Activated B cell treated with CpG ODN at 0.5 μM for 24 hours (primary cell): ENCODE measurements around the gene ST6GAL1. TPM values are rescaled to one million over a fixed set of nuclear protein-coding genes. Genes with fewer than 3 reads are reported as not detected.

Experiments used
- ATAC-seq: fragments of 200-7000 bp; cut with Tn5 transposase; one replicate; pipeline ENCODE4 v1.10.0; 2021; ENCODE audit warnings: low read depth, mild to moderate bottlenecking, moderate library complexity
- CTCF ChIA-PET: fragments of 350-600 bp; sonication (Branson Sonifier 250); formaldehyde crosslinking; loops from one replicate; lab custom pipeline; 2021; ENCODE audit warnings: antibody characterized with exemption; lab: Charles Lee
- POLR2A ChIA-PET: fragments of 350-600 bp; sonication (Branson Sonifier 250); formaldehyde crosslinking; loops from one replicate; lab custom pipeline; 2021; ENCODE audit warnings: antibody characterized with exemption; lab: Charles Lee
- DNase-seq: peaks from one replicate; pipeline ENCODE4 v3.0.0; 2022
- H3K27ac Mint-ChIP-seq: one replicate; pipeline ENCODE4 v1.8.0; 2020; ENCODE audit warnings: mixed read lengths
- H3K27me3 Mint-ChIP-seq: one replicate; pipeline ENCODE4 v1.8.0; 2021; ENCODE audit warnings: mixed read lengths
- H3K36me3 Mint-ChIP-seq: one replicate; pipeline ENCODE4 v1.8.0; 2021; ENCODE audit warnings: low read depth, mixed read lengths
- H3K4me1 Mint-ChIP-seq: one replicate; pipeline ENCODE4 v1.8.0; 2021; ENCODE audit warnings: mixed read lengths
- H3K4me3 Mint-ChIP-seq: one replicate; pipeline ENCODE4 v1.8.0; 2020; ENCODE audit warnings: mild to moderate bottlenecking, mixed read lengths
- H3K9me3 Mint-ChIP-seq: one replicate; pipeline ENCODE4 v1.8.0; 2020; ENCODE audit warnings: mixed read lengths
- intact Hi-C: fragments of 100-400 bp; cut with micrococcal nuclease; formaldehyde crosslinking; loops from one replicate; pipeline ENCODE4 v1.15.1; 2024
- total RNA-seq: library from RNA; stranded (reverse); gene quantifications from 2 replicates; pipeline ENCODE4 v1.2.3, GENCODE V29; 2022
- TF ChIP-seq, protein P1 (sequence below): fragments of 200-600 bp; IDR thresholded peaks from one replicate; pipeline ENCODE4 v1.8.0; 2022; ENCODE audit warnings: antibody characterized with exemption, mild to moderate bottlenecking

ST6GAL1 gene
- total RNA-seq, 1 donor from 2014 or later = 328 TPM

DNA sequence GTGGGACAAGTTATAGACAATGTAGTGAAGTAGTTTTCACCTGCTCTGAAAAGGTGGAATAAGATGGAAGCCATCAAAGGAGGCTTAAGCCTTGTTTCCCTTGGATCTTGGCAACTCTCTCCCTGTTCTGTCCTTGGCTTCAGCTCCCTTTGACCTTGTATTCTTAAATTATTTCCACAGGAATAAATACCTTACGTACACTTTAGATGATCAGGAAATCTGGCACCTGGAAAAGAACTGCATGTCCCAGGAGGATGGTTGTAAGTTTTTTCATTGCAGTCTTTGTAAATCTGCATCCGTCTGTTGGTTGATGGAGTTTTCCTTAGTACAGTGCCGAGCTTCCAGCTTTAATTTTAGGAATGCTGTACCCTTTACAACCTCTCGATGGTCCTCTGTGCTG is 11.8 kb downstream of the ST6GAL1 start:
- no peak for DNase-seq
- intact Hi-C loops = no loop called here
- no peak overlapping the region for H3K4me3 Mint-ChIP-seq
- peaks cover 78% of the 10 kb centered on the region for H3K36me3 Mint-ChIP-seq
- H3K27ac Mint-ChIP-seq = peak overlapping the region; percentile 4
- ChIA-PET CTCF (interaction anchor here (1.8 to 2.2 kb wide), 2 partner anchors 11 to 93 kb away, joined by 4 to 5 read pairs; no protein-coding TSS in a partner anchor), POLR2A (interaction anchor here (0.7 to 1.3 kb wide), 3 partner anchors 8 to 43 kb away, joined by 4 to 6 read pairs (median 5); no protein-coding TSS in a partner anchor)
- no peak for ATAC-seq
- H3K27me3 Mint-ChIP-seq = no peaks in the 10 kb centered on the region
- TF ChIP-seq, protein P1, sequence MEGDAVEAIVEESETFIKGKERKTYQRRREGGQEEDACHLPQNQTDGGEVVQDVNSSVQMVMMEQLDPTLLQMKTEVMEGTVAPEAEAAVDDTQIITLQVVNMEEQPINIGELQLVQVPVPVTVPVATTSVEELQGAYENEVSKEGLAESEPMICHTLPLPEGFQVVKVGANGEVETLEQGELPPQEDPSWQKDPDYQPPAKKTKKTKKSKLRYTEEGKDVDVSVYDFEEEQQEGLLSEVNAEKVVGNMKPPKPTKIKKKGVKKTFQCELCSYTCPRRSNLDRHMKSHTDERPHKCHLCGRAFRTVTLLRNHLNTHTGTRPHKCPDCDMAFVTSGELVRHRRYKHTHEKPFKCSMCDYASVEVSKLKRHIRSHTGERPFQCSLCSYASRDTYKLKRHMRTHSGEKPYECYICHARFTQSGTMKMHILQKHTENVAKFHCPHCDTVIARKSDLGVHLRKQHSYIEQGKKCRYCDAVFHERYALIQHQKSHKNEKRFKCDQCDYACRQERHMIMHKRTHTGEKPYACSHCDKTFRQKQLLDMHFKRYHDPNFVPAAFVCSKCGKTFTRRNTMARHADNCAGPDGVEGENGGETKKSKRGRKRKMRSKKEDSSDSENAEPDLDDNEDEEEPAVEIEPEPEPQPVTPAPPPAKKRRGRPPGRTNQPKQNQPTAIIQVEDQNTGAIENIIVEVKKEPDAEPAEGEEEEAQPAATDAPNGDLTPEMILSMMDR = no peak
- peaks cover 48% of the 10 kb centered on the region for H3K4me1 Mint-ChIP-seq
- H3K9me3 Mint-ChIP-seq = no peaks in the 10 kb centered on the region

DNA sequence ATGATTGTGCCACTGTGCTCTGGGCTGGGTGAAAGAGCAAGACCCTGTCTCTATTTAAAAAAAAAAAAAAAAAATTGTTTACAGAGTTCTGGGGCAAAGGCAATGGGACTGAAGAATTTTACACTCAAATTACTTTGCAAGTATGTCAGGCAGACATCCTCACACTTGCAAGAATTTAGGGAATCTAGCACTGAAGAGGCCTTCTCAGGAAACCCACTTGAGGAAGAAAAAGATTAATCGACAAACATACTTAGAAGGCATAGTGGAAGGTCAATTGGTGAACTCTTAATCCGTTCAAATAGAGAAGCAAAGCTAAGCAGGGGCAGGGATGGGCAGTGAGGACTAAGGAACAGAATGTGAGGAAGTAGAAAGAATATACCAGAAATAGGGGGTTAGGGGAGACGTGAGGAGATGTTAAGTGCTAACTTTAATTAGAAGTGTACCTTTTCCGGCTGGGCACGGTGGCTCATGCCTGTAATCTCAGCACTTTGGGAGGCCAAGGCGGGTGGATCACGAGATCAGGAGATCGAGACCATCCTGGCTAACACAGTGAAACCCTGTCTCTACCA is 15.0 kb downstream of the ST6GAL1 start:
- Mint-ChIP-seq H3K27me3 (no peaks in the 10 kb centered on the region), H3K9me3 (no peaks in the 10 kb centered on the region), H3K36me3 (peaks cover 87% of the 10 kb centered on the region), H3K4me1 (peaks cover 55% of the 10 kb centered on the region), H3K27ac (no peak overlapping the region), H3K4me3 (peak overlapping the region; percentile 47)
- TF ChIP-seq, protein P1 = no peak
- ATAC-seq (no peak), DNase-seq (no peak)
- intact Hi-C loops = no loop called here
- POLR2A ChIA-PET = interaction anchor here (0.7 kb wide), 2 partner anchors 43 to 57 kb away, joined by 3 to 4 read pairs; no protein-coding TSS in a partner anchor
- CTCF ChIA-PET = interaction anchor here (0.8 to 1.1 kb wide), 2 partner anchors 14 to 205 kb away, joined by 4 to 7 read pairs; no protein-coding TSS in a partner anchor

DNA sequence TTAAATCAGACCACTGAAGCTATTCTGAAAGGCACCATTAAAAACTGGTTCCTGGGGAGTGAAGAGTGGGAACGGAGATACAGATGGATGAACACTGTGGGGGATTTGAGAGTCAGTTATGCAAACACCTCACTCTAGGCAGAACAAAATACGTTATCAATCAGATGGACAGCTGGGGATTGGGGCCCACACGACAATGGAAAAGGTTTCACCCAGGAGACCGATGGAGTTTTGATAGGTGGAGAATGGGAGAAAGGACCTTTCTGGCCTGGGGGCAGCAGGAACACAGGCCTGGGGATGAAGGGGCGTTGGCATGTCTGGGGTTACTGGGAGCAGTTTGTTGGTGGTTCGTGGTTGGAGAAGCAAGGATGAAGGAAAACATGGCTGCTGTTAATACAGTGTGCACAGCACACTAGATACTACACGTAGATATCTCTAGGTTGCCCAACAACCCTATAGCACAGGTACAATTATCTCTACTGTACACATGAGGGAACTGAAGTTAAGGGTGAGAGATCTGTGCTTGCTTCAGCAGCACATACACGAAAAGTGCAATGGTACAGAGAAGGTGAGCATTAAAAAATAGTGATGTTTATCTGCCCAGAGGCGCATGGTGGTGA is 16.5 kb downstream of the ST6GAL1 start:
- peak; percentile 72 for ATAC-seq
- POLR2A ChIA-PET = interaction anchor here (0.7 to 3.0 kb wide), 8 partner anchors 13 to 1725 kb away, joined by 3 to 9 read pairs (median 6); partner anchors contain the start of gene EIF4A2

DNA sequence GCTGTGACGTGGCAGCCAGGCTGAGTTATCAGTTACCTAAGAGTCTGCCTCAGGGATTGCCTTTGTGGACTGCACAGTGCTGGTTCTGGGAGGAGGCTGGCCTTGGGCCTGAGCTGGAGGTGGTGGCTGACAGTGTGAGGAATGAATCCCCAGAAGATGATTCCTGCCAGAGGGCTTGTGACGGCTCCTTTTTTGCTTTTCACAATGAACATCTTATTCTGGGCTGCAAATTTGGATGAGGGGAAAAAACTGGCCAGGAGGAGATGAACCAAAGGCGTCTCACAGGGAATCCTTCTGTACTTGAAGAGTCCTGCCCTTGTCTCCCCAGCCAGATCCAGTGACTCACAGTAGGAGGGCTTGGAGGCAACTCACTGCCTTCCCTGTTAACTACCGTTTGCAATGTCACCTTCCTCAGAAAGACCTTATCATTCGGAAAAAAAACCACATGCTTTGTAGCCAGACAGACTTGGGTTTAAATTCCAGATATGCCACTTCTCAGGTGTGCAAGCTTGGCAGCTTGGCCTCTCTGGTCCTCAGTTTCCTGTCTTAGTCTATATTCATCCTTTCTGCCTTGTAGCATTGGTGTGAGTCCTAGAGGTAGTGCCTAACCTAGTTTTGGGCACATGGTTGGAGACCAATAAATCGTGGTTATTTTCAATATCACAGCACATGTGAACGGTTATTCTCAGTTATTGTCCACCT is 19.1 kb downstream of the ST6GAL1 start:
- H3K27ac Mint-ChIP-seq = peak overlapping the region; percentile 62
- H3K9me3 Mint-ChIP-seq = no peaks in the 10 kb centered on the region
- peaks cover 83% of the 10 kb centered on the region for H3K4me1 Mint-ChIP-seq
- TF ChIP-seq, protein P1 = no peak
- no peak overlapping the region for H3K4me3 Mint-ChIP-seq
- no peak for DNase-seq
- intact Hi-C loops = no loop called here
- POLR2A ChIA-PET = no interaction called here
- no peaks in the 10 kb centered on the region for H3K27me3 Mint-ChIP-seq
- CTCF ChIA-PET = no interaction called here
- peaks cover 81% of the 10 kb centered on the region for H3K36me3 Mint-ChIP-seq
- ATAC-seq = no peak

More for the DNA sequence above, 16.5 kb downstream of the ST6GAL1 start:
- TF ChIP-seq, protein P1 = no peak
- intact Hi-C loops = no loop called here
- H3K27ac Mint-ChIP-seq = peak overlapping the region; percentile 84
- peaks cover 58% of the 10 kb centered on the region for H3K4me1 Mint-ChIP-seq
- DNase-seq = no peak
- CTCF ChIA-PET = interaction anchor here (0.8 to 1.6 kb wide), 4 partner anchors 12 to 193 kb away, joined by 3 read pairs; partner anchors contain the start of gene RPL39L
- H3K4me3 Mint-ChIP-seq = peak overlapping the region; percentile 45
- peaks cover 84% of the 10 kb centered on the region for H3K36me3 Mint-ChIP-seq
- H3K9me3 Mint-ChIP-seq = no peaks in the 10 kb centered on the region
- no peaks in the 10 kb centered on the region for H3K27me3 Mint-ChIP-seq
